CD4-positive, alpha-beta T cell treated with Interleukin-6 at 100 ng/mL for 8 hours (primary cell): ENCODE measurements around the gene GPR18.
"Not testable (repeated sequence)": the region's sequence is repeated elsewhere in the genome, so short reads cannot be mapped to it uniquely, and the experiment has no call there.

Experiments
- DNase-seq: peaks from one replicate; pipeline ENCODE4 v3.0.0-alpha.2; 2020; ENCODE audit warnings: mixed read lengths, low spot score

GPR18 gene

GRCh38 chr13:99266827-99267226 lies 8.6 kb upstream of the GPR18 start:
- no peak for DNase-seq

GRCh38 chr13:99265821-99266426 lies 7.7 kb upstream of the GPR18 start:
- peak; percentile 60 for DNase-seq

- DNase-seq: no peak
These were observed 7.1 kb upstream of the GPR18 start for GRCh38 chr13:99265162-99265800.

- no peak for DNase-seq
These were observed 5.9 kb upstream of the GPR18 start for GRCh38 chr13:99264051-99264450.

- DNase-seq: no peak
These were observed 5.1 kb upstream of the GPR18 start for GRCh38 chr13:99263126-99263785.

- DNase-seq: no peak
These were observed 2.9 kb upstream of the GPR18 start for GRCh38 chr13:99261059-99261458.

- no peak for DNase-seq
These were observed 2.0 kb upstream of the GPR18 start for GRCh38 chr13:99260216-99260615.

- peak; percentile 52 for DNase-seq
These were observed 767 bp upstream of the GPR18 start for GRCh38 chr13:99258946-99259345.

GRCh38 chr13:99257291-99257690 lies 888 bp downstream of the GPR18 start:
- no peak for DNase-seq

GRCh38 chr13:99256709-99257108 lies 1.5 kb downstream of the GPR18 start:
- DNase-seq: no peak

GRCh38 chr13:99256283-99256682 lies 1.9 kb downstream of the GPR18 start:
- no peak for DNase-seq

GRCh38 chr13:99255271-99255670 lies 2.9 kb downstream of the GPR18 start:
- DNase-seq: no peak

GRCh38 chr13:99254830-99255229 lies 3.3 kb downstream of the GPR18 start:
- no peak for DNase-seq

- no peak for DNase-seq
These were observed 6.3 kb downstream of the GPR18 start for GRCh38 chr13:99251921-99252320.

GRCh38 chr13:99250982-99251825 lies 7.0 kb downstream of the GPR18 start:
- DNase-seq: no peak

GRCh38 chr13:99249606-99250005 lies 8.6 kb downstream of the GPR18 start:
- DNase-seq: not testable (repeated sequence)

GRCh38 chr13:99249178-99249577 lies 9.0 kb downstream of the GPR18 start:
- DNase-seq: not testable (repeated sequence)

GRCh38 chr13:99246100-99246499 lies 12.1 kb downstream of the GPR18 start:
- DNase-seq: no peak

GRCh38 chr13:99237981-99238662 lies 20.1 kb downstream of the GPR18 start:
- peak; percentile 35 for DNase-seq

- no peak for DNase-seq
These were observed 26.5 kb downstream of the GPR18 start for GRCh38 chr13:99231721-99232120.

GRCh38 chr13:99230991-99231390 lies 27.2 kb downstream of the GPR18 start:
- no peak for DNase-seq

GRCh38 chr13:99230588-99230987 lies 27.6 kb downstream of the GPR18 start:
- DNase-seq: not testable (repeated sequence)
